Measurements from ENCODE around the gene GPX8. TPM values are rescaled to one million over a fixed set of nuclear protein-coding genes. Genes with fewer than 3 reads are reported as not detected.
A peak's percentile ranks its signal among the peaks of the same experiment; 100 is the strongest.

GPX8 gene
- total and polyA plus RNA-seq, 11 donors = 3.9 to 16.1 (median 5.1) TPM

DNA sequence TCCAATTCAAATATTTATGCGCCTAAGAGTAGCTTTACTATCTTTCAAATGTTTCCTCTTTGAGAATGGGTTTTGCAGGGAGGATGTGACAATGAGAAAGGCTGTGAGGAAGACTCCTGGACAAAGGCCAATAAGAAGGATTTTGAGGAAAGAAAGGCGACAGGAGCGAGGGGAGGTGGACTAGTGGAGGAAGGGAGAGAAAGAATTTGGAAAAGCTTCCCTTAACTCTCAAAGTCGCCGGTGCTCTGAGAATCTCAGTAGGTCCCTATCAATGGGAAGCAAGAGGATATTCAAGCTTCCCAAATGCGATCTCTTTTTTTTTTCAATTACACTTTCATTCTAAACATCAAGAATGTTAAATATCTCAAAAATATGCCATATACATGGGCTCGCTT lies 15.8 kb downstream of the GPX8 start:
- TF ChIP-seq, protein P1, sequence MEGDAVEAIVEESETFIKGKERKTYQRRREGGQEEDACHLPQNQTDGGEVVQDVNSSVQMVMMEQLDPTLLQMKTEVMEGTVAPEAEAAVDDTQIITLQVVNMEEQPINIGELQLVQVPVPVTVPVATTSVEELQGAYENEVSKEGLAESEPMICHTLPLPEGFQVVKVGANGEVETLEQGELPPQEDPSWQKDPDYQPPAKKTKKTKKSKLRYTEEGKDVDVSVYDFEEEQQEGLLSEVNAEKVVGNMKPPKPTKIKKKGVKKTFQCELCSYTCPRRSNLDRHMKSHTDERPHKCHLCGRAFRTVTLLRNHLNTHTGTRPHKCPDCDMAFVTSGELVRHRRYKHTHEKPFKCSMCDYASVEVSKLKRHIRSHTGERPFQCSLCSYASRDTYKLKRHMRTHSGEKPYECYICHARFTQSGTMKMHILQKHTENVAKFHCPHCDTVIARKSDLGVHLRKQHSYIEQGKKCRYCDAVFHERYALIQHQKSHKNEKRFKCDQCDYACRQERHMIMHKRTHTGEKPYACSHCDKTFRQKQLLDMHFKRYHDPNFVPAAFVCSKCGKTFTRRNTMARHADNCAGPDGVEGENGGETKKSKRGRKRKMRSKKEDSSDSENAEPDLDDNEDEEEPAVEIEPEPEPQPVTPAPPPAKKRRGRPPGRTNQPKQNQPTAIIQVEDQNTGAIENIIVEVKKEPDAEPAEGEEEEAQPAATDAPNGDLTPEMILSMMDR (IDR thresholded peaks at IDR 0.05) = no peak
- no peak for TF ChIP-seq POLR2A (IDR thresholded peaks at IDR 0.05)
- 10 to 22% (median 13%) methylated on average over 7 of the region's 7 CpGs for WGBS, 4 donors
- DNase-seq (no peak), ATAC-seq (no peak)
- Histone ChIP-seq H3K4me3 (peak overlapping the region in 5 of 12 donors; percentile 10 to 48 (median 31)), H3K27me3 (peaks cover 26 to 88% (median 69%) of the 10 kb centered on the region in 9 donors), H3K4me1 (peaks cover 5 to 32% (median 24%) of the 10 kb centered on the region in 12 donors), H3K9me3 (no peaks in the 10 kb centered on the region), H3K27ac (no peak overlapping the region), H3K36me3 (no peaks in the 10 kb centered on the region)
- intact Hi-C loops (cut with DNase I) = loop anchor here (5.0 to 10.0 kb wide), 5 partner anchors 49 to 519 kb away; partner anchors contain the start of genes CCNO (in 5 of the 10) and MCIDAS (in 2 of the 10)

DNA sequence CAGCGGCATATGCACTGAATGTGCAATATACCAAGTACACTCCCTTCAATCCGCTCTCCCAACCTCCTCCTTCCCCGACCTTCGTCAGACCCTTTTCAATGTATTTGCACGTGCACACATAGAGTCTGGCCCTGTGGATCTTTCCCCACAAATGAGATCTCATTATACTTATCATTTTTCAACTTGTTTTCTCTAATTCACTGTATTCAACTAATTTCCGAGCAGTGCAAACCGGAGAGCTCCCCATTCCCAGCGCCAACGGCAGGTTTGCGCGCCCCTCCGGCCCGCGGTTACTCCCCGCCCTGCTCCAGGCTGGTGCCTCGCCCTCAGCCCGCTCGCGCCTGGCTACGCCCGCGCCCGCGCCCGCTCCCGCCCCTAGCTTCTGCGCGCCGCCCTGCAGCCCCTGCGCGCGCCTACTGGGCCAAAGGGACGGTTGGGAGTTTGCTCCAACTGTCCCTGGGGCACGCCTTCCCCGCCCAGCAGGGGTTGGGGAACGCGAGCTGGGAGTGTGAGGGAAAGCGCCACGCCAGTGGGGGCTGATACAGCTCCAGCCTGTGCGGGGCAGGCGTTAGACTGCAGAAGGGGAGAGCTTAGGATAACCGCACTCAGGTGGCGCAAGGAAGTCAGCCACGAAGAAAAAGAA lies 16.3 kb downstream of the GPX8 start:
- 1 to 3% (median 2%) methylated on average over 44 of the region's 44 CpGs for WGBS, 4 donors
- H3K9me3 ChIP-seq = no peaks in the 10 kb centered on the region
- intact Hi-C loops (cut with DNase I) = loop anchor here (5.0 to 10.0 kb wide), 5 partner anchors 49 to 519 kb away; partner anchors contain the start of genes CCNO (in 5 of the 10) and MCIDAS (in 2 of the 10)
- peaks cover 26 to 86% (median 64%) of the 10 kb centered on the region in 9 donors for H3K27me3 ChIP-seq
- DNase-seq (peak; percentile 14 to 64 (median 28)), ATAC-seq (peak; percentile 38 to 82 (median 58))
- TF ChIP-seq, protein P1 (IDR thresholded peaks at IDR 0.05) = peak in 10 of 12 donors; percentile 8 to 50 (median 18)
- no peak for TF ChIP-seq POLR2A (IDR thresholded peaks at IDR 0.05)
- no peaks in the 10 kb centered on the region for H3K36me3 ChIP-seq
- H3K4me1 ChIP-seq = peaks cover 5 to 32% (median 24%) of the 10 kb centered on the region in 12 donors
- H3K4me3 ChIP-seq = peak overlapping the region in 11 of 12 donors; percentile 9 to 48 (median 20)
- no peak overlapping the region for H3K27ac ChIP-seq

DNA sequence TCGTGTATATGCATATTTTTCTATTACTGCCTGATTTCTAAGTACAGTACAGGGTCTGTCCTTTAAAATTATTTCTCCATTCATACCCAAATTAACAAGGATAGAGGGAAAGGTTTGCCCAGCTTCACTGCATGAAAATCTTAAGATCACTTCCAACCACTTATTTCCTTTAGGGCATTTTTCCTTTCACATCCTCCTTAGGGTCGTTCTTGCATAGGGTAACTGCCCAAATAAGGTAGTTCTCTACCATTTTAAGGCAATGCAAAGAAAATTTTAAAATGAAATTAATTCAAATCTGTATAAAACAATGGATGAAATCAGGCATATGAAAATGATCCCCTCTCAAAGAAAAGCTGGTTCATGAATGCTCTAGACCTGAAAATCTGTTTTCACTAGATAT lies 17.1 kb downstream of the GPX8 start:
- no peak for DNase-seq
- ATAC-seq = no peak
- TF ChIP-seq, protein P1 (IDR thresholded peaks at IDR 0.05) = no peak
- no peak for TF ChIP-seq POLR2A (IDR thresholded peaks at IDR 0.05)
- H3K9me3 ChIP-seq = no peaks in the 10 kb centered on the region
- no peak overlapping the region for H3K4me3 ChIP-seq
- H3K27ac ChIP-seq = no peak overlapping the region
- intact Hi-C loops (cut with DNase I) = loop anchor here (5.0 to 10.0 kb wide), 5 partner anchors 48 to 518 kb away; partner anchors contain the start of genes CCNO (in 5 of the 10) and MCIDAS (in 2 of the 10)
- 17 to 28% (median 22%) methylated on average over 2 of the region's 2 CpGs for WGBS, 4 donors
- H3K36me3 ChIP-seq = no peaks in the 10 kb centered on the region
- peaks cover 26 to 92% (median 68%) of the 10 kb centered on the region in 9 donors for H3K27me3 ChIP-seq
- H3K4me1 ChIP-seq = peaks cover 5 to 32% (median 23%) of the 10 kb centered on the region in 12 donors

DNA sequence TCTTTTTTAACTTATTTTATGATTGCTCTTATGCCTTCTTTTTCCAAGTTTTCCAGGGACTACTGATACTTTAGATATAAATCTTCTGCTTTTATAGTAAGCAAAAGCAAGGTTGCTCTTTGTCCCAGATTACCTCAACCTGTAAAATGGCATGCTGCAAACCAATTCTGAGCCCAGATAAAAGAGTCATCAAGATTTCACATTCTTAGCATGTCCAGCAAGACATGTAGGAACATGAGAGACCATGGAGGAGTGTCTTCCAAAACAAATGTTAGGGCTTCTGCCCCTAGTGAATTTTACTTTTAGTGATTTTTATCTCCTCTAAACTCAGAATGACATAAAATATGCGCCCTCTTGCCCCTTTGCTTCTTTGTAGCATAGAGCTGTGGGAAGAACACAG lies 20.0 kb downstream of the GPX8 start:
- H3K4me3 ChIP-seq = no peak overlapping the region
- no peak overlapping the region for H3K27ac ChIP-seq
- TF ChIP-seq POLR2A (IDR thresholded peaks at IDR 0.05) = no peak
- TF ChIP-seq, protein P1 (IDR thresholded peaks at IDR 0.05) = no peak
- peaks cover 0 to 9% (median 0%) of the 10 kb centered on the region in 12 donors for H3K9me3 ChIP-seq
- peaks cover 5 to 13% (median 10%) of the 10 kb centered on the region in 12 donors for H3K4me1 ChIP-seq
- no peak for DNase-seq
- no peak for ATAC-seq
- WGBS, 4 donors = 57 to 73% (median 64%) methylated on average over 1 of the region's 1 CpG
- intact Hi-C loops (cut with DNase I) = no loop called here
- H3K27me3 ChIP-seq = peaks cover 19 to 96% (median 51%) of the 10 kb centered on the region in 9 donors
- H3K36me3 ChIP-seq = no peaks in the 10 kb centered on the region
